ENCODE data around the gene HTR3D. TPM values are rescaled to one million over a fixed set of nuclear protein-coding genes. Genes with fewer than 3 reads are reported as not detected.
"Not testable (repeated sequence)": the region's sequence is repeated elsewhere in the genome, so short reads cannot be mapped to it uniquely, and the experiment has no call there.

The HTR3D gene
- total RNA-seq, 4 donors from 2014 or later: not detected

DNA sequence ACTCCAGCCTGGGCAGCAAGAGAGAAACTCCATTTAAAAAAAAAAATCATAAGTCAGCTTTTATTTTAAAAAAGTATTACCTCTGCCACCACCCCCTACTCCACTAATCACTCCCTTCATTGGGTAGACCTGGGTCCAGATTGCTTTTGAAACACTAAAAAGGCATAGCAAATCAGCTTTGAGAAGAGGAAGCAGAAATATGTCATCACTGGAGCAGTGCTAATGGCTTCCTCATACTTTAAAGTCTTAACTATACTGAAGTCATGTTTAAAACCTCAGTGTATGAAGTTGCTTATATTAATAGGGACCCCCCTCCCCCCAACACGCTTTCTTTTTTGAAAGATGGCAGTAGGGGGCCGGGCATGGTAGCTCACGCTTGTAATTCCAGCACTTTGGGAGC, 1.0 kb upstream of the HTR3D start:
- TF ChIP-seq, protein P1, sequence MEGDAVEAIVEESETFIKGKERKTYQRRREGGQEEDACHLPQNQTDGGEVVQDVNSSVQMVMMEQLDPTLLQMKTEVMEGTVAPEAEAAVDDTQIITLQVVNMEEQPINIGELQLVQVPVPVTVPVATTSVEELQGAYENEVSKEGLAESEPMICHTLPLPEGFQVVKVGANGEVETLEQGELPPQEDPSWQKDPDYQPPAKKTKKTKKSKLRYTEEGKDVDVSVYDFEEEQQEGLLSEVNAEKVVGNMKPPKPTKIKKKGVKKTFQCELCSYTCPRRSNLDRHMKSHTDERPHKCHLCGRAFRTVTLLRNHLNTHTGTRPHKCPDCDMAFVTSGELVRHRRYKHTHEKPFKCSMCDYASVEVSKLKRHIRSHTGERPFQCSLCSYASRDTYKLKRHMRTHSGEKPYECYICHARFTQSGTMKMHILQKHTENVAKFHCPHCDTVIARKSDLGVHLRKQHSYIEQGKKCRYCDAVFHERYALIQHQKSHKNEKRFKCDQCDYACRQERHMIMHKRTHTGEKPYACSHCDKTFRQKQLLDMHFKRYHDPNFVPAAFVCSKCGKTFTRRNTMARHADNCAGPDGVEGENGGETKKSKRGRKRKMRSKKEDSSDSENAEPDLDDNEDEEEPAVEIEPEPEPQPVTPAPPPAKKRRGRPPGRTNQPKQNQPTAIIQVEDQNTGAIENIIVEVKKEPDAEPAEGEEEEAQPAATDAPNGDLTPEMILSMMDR (IDR thresholded peaks at IDR 0.05): no peak
- TF ChIP-seq POLR2A (IDR thresholded peaks at IDR 0.05): no peak
- no peak for TF ChIP-seq POLR2AphosphoS5 (IDR thresholded peaks at IDR 0.05)
- TF ChIP-seq EP300 (IDR thresholded peaks at IDR 0.05): no peak
- H3K27me3 ChIP-seq: no peaks in the 10 kb centered on the region
- H3K4me3 ChIP-seq: no peak overlapping the region
- H3K9me3 ChIP-seq: no peaks in the 10 kb centered on the region
- WGBS: 81% methylated on average over 3 of the region's 3 CpGs
- no peaks in the 10 kb centered on the region for H3K4me1 ChIP-seq
- no peak overlapping the region for H3K27ac ChIP-seq
- DNase-seq (ENCODE audit: low spot score in 2 of 2): no peak
- no peaks in the 10 kb centered on the region for H3K36me3 ChIP-seq

DNA sequence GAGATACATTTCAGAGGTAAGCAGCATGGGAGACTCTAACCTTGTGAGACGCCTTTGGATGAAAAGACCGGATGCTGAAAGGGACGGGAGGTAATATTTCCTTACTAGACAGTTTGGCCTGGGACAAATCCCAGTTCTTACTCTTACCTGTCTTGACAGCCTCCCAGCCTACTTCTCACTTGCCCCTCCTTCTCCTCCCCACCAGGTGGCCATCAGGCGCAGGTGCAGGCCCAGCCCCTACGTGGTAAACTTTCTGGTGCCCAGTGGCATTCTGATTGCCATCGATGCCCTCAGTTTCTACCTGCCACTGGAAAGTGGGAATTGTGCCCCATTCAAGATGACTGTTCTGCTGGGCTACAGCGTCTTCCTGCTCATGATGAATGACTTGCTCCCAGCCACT, 6.3 kb downstream of the HTR3D start:
- no peak for DNase-seq (ENCODE audit: low spot score in 2 of 2)
- 73% methylated on average over 7 of the region's 7 CpGs for WGBS
- no peaks in the 10 kb centered on the region for H3K36me3 ChIP-seq
- H3K9me3 ChIP-seq: no peaks in the 10 kb centered on the region
- H3K27ac ChIP-seq: no peak overlapping the region
- TF ChIP-seq POLR2AphosphoS5 (IDR thresholded peaks at IDR 0.05) (no peak), EP300 (IDR thresholded peaks at IDR 0.05) (no peak), POLR2A (IDR thresholded peaks at IDR 0.05) (no peak)
- TF ChIP-seq, protein P1 (IDR thresholded peaks at IDR 0.05): no peak
- no peaks in the 10 kb centered on the region for H3K4me1 ChIP-seq
- H3K4me3 ChIP-seq: no peak overlapping the region
- no peaks in the 10 kb centered on the region for H3K27me3 ChIP-seq

DNA sequence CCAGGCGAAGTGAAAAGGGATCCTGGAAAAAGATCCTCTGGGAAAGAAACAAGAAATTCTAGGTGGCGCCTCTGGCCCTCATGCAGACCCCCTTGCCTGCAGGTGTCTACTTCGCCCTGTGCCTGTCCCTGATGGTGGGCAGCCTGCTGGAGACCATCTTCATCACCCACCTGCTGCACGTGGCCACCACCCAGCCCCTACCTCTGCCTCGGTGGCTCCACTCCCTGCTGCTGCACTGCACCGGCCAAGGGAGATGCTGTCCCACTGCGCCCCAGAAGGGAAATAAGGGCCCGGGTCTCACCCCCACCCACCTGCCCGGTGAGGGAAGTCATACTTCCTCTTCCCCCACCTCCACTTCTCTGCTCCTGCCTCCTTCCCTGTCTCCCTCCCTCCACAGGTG, 6.8 kb downstream of the HTR3D start:
- H3K9me3 ChIP-seq, H3K36me3 ChIP-seq, H3K27ac ChIP-seq, H3K27me3 ChIP-seq, H3K4me3 ChIP-seq, H3K4me1 ChIP-seq: not testable (repeated sequence)
- DNase-seq (ENCODE audit: low spot score in 2 of 2): peak in 1 of 2 donors; percentile 62
- WGBS: 88% methylated on average over 9 of the region's 9 CpGs

- no peak for DNase-seq (ENCODE audit: low spot score in 2 of 2)
- TF ChIP-seq POLR2A (IDR thresholded peaks at IDR 0.05): no peak
- TF ChIP-seq POLR2AphosphoS5 (IDR thresholded peaks at IDR 0.05): no peak
- TF ChIP-seq EP300 (IDR thresholded peaks at IDR 0.05): no peak
- TF ChIP-seq, protein P1 (IDR thresholded peaks at IDR 0.05): no peak
- H3K27me3 ChIP-seq: no peaks in the 10 kb centered on the region
- H3K27ac ChIP-seq: no peak overlapping the region
- WGBS: 65% methylated on average over 5 of the region's 5 CpGs
- H3K36me3 ChIP-seq: no peaks in the 10 kb centered on the region
- H3K9me3 ChIP-seq: no peaks in the 10 kb centered on the region
- no peak overlapping the region for H3K4me3 ChIP-seq
- no peaks in the 10 kb centered on the region for H3K4me1 ChIP-seq
Observed at GRCh38 chr3:184039414-184039813, 7.9 kb downstream of the HTR3D start.

DNA sequence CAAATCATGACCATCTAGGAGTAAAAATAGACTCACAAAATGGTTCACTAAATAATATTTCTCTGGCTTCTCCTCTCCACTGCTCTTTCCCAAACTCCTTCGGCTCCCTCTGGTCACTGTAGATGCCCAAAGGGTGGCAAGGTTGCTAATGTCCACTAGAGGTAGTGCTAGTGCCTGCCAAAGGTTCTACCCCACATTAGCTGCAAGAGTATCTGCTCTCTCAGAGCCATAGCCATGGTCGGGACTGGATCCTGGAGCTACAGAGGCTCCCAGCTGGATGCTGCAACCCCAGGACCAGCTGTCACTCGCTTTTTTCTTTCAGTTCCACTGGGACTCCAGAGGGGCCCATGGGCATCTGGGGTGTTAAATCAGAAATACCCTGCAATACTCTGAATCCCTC, 8.5 kb downstream of the HTR3D start:
- 66% methylated on average over 2 of the region's 3 CpGs for WGBS
- Histone ChIP-seq H3K27me3 (no peaks in the 10 kb centered on the region), H3K9me3 (no peaks in the 10 kb centered on the region), H3K4me1 (no peaks in the 10 kb centered on the region), H3K27ac (no peak overlapping the region), H3K36me3 (no peaks in the 10 kb centered on the region), H3K4me3 (no peak overlapping the region)
- no peak for DNase-seq (ENCODE audit: low spot score in 2 of 2)
- TF ChIP-seq POLR2A (IDR thresholded peaks at IDR 0.05): no peak
- TF ChIP-seq, protein P1 (IDR thresholded peaks at IDR 0.05): no peak
- TF ChIP-seq EP300 (IDR thresholded peaks at IDR 0.05): no peak
- no peak for TF ChIP-seq POLR2AphosphoS5 (IDR thresholded peaks at IDR 0.05)

GRCh38 chr3:184042617-184043016, 11.1 kb downstream of the HTR3D start:
- Histone ChIP-seq H3K27me3 (no peaks in the 10 kb centered on the region), H3K36me3 (no peaks in the 10 kb centered on the region), H3K4me1 (no peaks in the 10 kb centered on the region), H3K27ac (no peak overlapping the region), H3K4me3 (no peak overlapping the region), H3K9me3 (no peaks in the 10 kb centered on the region)
- 91% methylated on average over 1 of the region's 1 CpG for WGBS
- DNase-seq (ENCODE audit: low spot score in 2 of 2): no peak
- TF ChIP-seq EP300 (IDR thresholded peaks at IDR 0.05) (no peak), POLR2A (IDR thresholded peaks at IDR 0.05) (no peak)
- TF ChIP-seq, protein P1 (IDR thresholded peaks at IDR 0.05): no peak

Measured in suprapubic skin (tissue), 4 donors.